A673 (cell line): ENCODE results near the gene TXNRD1. TPM values are rescaled to one million over a fixed set of nuclear protein-coding genes. Genes with fewer than 3 reads are reported as not detected.

ENCODE experiments used
- BruUV-seq: library from RNA; stranded (reverse); fragments of 400-500 nt; replicated peaks from 2 replicates; lab custom pipeline; 2021; lab: Mats Ljungman, UMichigan
- CTCF ChIA-PET: fragments of 300-600 bp; sonication (Branson Sonifier 250); formaldehyde crosslinking; loops from one replicate; lab custom pipeline; 2022; ENCODE audit warnings: antibody characterized with exemption; lab: Charles Lee
- POLR2A ChIA-PET: fragments of 300-600 bp; sonication (Branson Sonifier 250); formaldehyde crosslinking; loops from one replicate; lab custom pipeline; 2022; ENCODE audit warnings: antibody characterized with exemption; ENCODE audit not compliant: low non-redundant PET; lab: Charles Lee
- DNase-seq: peaks from one replicate; pipeline ENCODE4 v3.0.0-alpha.2; 2015; ENCODE audit warnings: low spot score
- H3K27ac ChIP-seq: fragments of 200-600 bp; sonication (generic); 2 replicates; pipeline ENCODE4 v1.5.1; 2016; ENCODE audit warnings: mixed run types, low read depth, mild to moderate bottlenecking, mixed read lengths, antibody characterized with exemption, low read length; ENCODE audit not compliant: poor library complexity, severe bottlenecking
- H3K27me3 ChIP-seq: fragments of 200-600 bp; sonication (generic); replicated peaks from 2 replicates; pipeline ENCODE4 v1.6.1; 2017; ENCODE audit warnings: mixed run types, low read depth, mild to moderate bottlenecking, mixed read lengths, antibody characterized with exemption, low read length; ENCODE audit not compliant: insufficient read depth, poor library complexity
- H3K36me3 ChIP-seq: fragments of 200-600 bp; sonication (generic); 2 replicates; pipeline ENCODE4 v1.6.1; 2016; ENCODE audit warnings: mixed run types, mild to moderate bottlenecking, mixed read lengths, antibody characterized with exemption, low read length; ENCODE audit not compliant: insufficient read depth, poor library complexity, severe bottlenecking
- H3K4me1 ChIP-seq: fragments of 200-600 bp; sonication (generic); 2 replicates; pipeline ENCODE4 v1.6.1; 2017; ENCODE audit warnings: mixed run types, mild to moderate bottlenecking, mixed read lengths, antibody characterized with exemption, low read length; ENCODE audit not compliant: insufficient read depth, poor library complexity, severe bottlenecking
- H3K4me3 ChIP-seq: fragments of 200-600 bp; sonication (generic); 2 replicates; pipeline ENCODE4 v1.5.1; 2016; ENCODE audit warnings: low read depth, mixed run types, mild to moderate bottlenecking, mixed read lengths, low read length; ENCODE audit not compliant: poor library complexity, severe bottlenecking
- H3K9me3 ChIP-seq: fragments of 200-600 bp; sonication (generic); 2 replicates; pipeline ENCODE4 v1.6.1; 2016; ENCODE audit warnings: mixed run types, low read depth, mild to moderate bottlenecking, mixed read lengths, antibody characterized with exemption, low read length; ENCODE audit not compliant: poor library complexity, severe bottlenecking
- CTCF ChIP-seq: fragments of 300-800, 200-600 bp; sonication (generic); conservative IDR thresholded peaks from 2 replicates; pipeline ENCODE4 v1.5.1; 2017; ENCODE audit warnings: low read depth, mild to moderate bottlenecking, antibody characterized with exemption, low read length, moderate library complexity, mixed read lengths
- EZH2 ChIP-seq: fragments of 200-600 bp; sonication (generic); IDR thresholded peaks from 2 replicates; pipeline ENCODE4 v1.6.1; 2017; ENCODE audit warnings: borderline replicate concordance, low read depth, mild to moderate bottlenecking, mixed read lengths, antibody characterized with exemption, low read length; ENCODE audit not compliant: poor library complexity, severe bottlenecking
- intact Hi-C: fragments of 100-400 bp; cut with micrococcal nuclease; formaldehyde crosslinking; loops from one replicate; pipeline ENCODE4 v1.10.0; 2022; ENCODE audit not compliant: unreplicated experiment
- total RNA-seq: library from RNA; stranded (reverse); gene quantifications from 2 replicates; pipeline ENCODE4 v1.2.3, GENCODE V29; 2021

The TXNRD1 gene
- total RNA-seq, 1 experiment from 2014 or later: 226 TPM

GRCh38 chr12:104345234-104346066, 129.9 kb downstream of the TXNRD1 start:
- Histone ChIP-seq H3K36me3 (peaks cover 82% of the 10 kb centered on the region), H3K4me3 (no peak overlapping the region), H3K4me1 (no peaks in the 10 kb centered on the region), H3K27me3 (no peaks in the 10 kb centered on the region), H3K27ac (no peak overlapping the region), H3K9me3 (no peaks in the 10 kb centered on the region)
- intact Hi-C loops: no loop called here
- POLR2A ChIA-PET: interaction anchor here (0.8 kb wide), 1 partner anchor 1726 kb away, joined by 4 read pairs; no protein-coding TSS in a partner anchor
- TF ChIP-seq CTCF (no peak), EZH2 (no peak)
- no TSS peak for BruUV-seq
- DNase-seq: no peak
- CTCF ChIA-PET: no interaction called here

- DNase-seq: no peak
- BruUV-seq: no TSS peak
- H3K27me3 ChIP-seq: no peaks in the 10 kb centered on the region
- no peak overlapping the region for H3K4me3 ChIP-seq
- H3K9me3 ChIP-seq: no peaks in the 10 kb centered on the region
- TF ChIP-seq CTCF (no peak), EZH2 (no peak)
- no peak overlapping the region for H3K27ac ChIP-seq
- POLR2A ChIA-PET: no interaction called here
- H3K36me3 ChIP-seq: peaks cover 82% of the 10 kb centered on the region
- intact Hi-C loops: no loop called here
- CTCF ChIA-PET: no interaction called here
- H3K4me1 ChIP-seq: no peaks in the 10 kb centered on the region
Observed at GRCh38 chr12:104347374-104348075, 131.9 kb downstream of the TXNRD1 start.

DNA sequence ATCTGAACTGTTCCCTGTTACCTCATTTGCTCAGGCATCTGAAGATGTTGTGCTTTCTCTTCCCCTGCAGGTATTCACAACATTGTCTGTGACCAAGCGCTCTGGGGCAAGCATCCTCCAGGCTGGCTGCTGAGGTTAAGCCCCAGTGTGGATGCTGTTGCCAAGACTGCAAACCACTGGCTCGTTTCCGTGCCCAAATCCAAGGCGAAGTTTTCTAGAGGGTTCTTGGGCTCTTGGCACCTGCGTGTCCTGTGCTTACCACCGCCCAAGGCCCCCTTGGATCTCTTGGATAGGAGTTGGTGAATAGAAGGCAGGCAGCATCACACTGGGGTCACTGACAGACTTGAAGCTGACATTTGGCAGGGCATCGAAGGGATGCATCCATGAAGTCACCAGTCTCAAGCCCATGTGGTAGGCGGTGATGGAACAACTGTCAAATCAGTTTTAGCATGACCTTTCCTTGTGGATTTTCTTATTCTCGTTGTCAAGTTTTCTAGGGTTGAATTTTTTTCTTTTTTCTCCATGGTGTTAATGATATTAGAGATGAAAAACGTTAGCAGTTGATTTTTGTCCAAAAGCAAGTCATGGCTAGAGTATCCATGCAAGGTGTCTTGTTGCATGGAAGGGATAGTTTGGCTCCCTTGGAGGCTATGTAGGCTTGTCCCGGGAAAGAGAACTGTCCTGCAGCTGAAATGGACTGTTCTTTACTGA, 132.9 kb downstream of the TXNRD1 start:
- DNase-seq: no peak
- no TSS peak for BruUV-seq
- intact Hi-C loops: no loop called here

More for the DNA sequence above, 132.9 kb downstream of the TXNRD1 start:
- Histone ChIP-seq H3K4me1 (no peaks in the 10 kb centered on the region), H3K27me3 (no peaks in the 10 kb centered on the region), H3K36me3 (peaks cover 73% of the 10 kb centered on the region), H3K4me3 (no peak overlapping the region), H3K27ac (no peak overlapping the region), H3K9me3 (no peaks in the 10 kb centered on the region)
- TF ChIP-seq EZH2 (no peak), CTCF (no peak)
- ChIA-PET CTCF (no interaction called here), POLR2A (no interaction called here)
